HG03442 (cell line): Measurements from ENCODE around the gene SLC25A1.
"Not testable (repeated sequence)": the region's sequence is repeated elsewhere in the genome, so short reads cannot be mapped to it uniquely, and the experiment has no call there.

Experiments used
- ATAC-seq: cut with Tn5 transposase; IDR thresholded peaks from one replicate; pipeline ENCODE4 v1.9.1; 2021; ENCODE audit warnings: mild to moderate bottlenecking, moderate library complexity; ENCODE audit not compliant: unreplicated experiment

SLC25A1 gene

GRCh38 chr22:19207401-19207808, 28.9 kb upstream of the SLC25A1 start:
- no peak for ATAC-seq

- ATAC-seq: no peak
These were observed 27.8 kb upstream of the SLC25A1 start for GRCh38 chr22:19206287-19206686.

GRCh38 chr22:19204640-19205039, 26.1 kb upstream of the SLC25A1 start:
- ATAC-seq: no peak

- no peak for ATAC-seq
These were observed 25.3 kb upstream of the SLC25A1 start for GRCh38 chr22:19203834-19204233.

DNA sequence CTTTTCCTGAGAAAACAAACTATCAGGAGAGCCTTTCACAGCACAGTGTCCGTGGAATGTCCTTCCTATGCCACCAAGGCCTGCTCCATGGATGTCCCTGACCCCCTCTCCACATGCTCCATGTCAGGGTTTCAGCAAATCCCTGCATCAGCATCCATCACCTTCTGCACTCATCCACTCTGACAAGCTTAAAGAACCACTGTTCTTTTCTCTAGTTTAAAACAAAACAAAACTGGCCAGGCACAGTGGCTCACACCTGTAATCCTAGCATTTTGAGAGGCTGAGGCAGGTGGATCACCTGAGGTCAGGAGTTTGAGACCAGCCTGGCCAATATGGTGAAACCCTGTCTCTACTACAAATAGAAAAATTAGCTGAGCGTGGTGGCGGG, 24.3 kb upstream of the SLC25A1 start:
- ATAC-seq: not testable (repeated sequence)

DNA sequence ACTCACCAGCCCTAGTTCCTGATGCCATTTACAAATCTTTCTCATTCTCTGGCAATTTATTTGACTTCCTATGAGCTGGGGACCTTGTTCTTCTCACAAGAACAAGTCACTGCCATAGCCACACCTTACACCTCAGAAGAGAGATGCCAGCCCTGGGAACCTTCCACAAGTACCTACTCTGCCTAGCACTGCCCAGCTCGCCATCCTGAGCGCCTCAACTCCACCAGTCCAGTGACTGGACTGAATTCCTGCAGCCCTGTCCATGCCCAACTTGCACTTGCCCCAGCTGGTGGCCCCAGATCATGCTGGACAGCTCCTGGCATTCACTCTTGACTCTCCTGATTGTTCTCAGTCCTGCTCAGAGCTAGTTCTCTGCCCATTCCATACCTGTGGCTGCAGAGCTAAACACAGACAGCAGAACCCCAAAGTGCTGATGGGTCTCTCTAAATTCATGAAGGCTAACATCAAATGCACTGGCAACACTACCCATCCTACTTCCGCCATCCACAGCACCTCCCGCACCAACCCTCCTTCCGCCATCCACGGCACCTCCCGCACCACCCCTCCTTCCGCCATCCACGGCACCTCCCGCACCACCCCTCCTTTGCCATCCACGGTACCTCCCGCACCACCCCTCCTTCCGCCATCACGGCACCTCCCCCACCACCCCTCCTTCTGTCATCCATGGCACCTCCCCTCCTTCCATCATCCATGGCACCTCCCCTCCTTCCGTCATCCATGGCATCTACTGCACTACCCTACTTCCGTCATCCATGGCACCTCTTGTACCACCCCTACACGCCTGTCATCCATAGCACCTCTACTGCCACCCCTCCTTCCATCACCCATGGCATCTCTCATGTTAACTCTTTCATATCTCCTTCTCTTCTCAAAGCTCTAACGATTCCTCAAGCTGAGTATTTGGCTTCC, 23.6 kb upstream of the SLC25A1 start:
- no peak for ATAC-seq

GRCh38 chr22:19201130-19201868, 22.8 kb upstream of the SLC25A1 start:
- ATAC-seq: no peak

- no peak for ATAC-seq
These were observed 20.9 kb upstream of the SLC25A1 start for GRCh38 chr22:19199479-19199878.

DNA sequence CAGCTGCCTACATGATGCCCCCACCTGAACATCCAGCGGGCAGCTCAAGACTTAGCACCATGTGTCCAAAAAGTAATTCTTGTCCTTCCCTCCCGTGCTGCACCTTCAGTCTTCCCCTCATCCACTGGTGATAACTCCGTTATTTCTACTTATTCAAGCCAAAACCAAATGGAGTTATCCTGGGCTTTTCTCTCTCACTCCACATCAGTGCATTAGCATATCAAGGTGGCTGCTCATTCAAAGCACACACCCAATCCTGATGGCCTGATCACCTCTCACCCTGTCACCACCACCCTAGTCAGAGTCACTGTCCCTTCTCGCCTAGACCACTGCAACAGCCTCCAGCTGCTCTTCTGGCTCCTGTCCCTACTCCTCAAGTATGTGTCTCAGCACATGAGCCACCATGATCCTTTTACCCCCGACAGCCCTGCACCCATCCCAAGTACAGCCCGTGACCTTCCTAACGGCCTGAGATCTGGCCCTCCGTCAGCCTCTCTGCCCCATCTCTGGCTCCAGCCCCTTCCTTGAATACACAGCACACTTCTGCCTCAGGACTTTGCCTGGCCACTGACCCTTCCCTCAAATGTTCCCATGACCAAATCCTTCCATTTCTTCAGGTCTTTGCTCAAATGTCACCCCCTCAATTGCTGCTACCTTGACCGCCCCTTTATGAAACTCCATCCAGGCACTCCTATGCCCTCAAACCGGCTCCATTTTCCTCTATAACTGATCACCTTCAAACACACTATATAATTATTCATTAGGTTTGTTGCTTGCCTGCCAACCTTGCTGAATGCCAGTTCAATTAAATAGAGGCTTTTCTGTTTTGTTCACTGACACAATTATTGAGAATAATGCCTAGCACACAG, 19.7 kb upstream of the SLC25A1 start:
- no peak for ATAC-seq

GRCh38 chr22:19196841-19197612, 18.5 kb upstream of the SLC25A1 start:
- no peak for ATAC-seq

DNA sequence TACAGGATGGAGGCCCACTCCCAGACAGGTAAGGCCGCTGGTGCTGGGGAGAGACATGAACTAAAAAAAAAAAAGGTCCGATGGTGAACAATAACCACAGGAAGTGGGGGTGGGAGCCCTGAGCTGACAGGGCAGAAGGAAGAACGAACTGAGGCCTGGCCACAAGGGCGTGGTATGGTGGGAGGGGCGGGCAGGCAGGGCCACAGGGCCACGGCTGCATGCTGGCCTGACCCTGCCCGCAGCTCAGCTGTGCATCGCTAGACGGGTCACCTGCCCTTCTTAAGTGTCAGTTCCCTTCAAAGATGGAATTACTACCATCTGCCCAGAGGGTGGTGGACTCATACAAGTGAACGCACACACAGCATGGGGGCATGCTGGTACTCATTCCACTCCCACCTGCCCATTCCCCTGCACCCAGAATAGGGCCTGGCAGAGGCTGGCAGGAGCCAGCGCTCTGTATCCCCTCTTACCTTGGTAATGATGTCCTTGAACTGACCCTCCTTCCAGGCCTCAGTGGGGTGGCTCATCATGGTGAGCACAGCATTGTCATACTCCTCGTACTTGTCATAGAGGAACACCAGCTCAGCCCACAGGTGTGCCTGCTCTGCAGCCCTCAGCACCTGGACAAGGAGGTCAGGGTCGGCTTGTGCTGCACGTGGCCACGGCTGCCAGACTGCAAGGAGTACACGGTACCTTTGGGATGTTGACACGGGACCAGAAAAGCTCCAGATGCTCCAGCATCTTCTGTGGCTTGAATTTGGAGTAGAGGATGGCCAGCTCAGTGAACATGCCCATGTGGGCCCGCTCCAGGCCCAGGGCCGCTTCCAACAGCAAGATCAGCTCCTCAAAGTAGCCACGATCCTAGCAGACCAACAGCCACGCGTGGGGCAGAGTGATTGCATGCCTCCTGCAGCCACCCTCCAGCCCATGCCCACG, 17.5 kb upstream of the SLC25A1 start:
- ATAC-seq: no peak

GRCh38 chr22:19194766-19195536, 16.4 kb upstream of the SLC25A1 start:
- no peak for ATAC-seq

- ATAC-seq: no peak
These were observed 15.3 kb upstream of the SLC25A1 start for GRCh38 chr22:19193879-19194278.

- ATAC-seq: no peak
These were observed 9.4 kb upstream of the SLC25A1 start for GRCh38 chr22:19187716-19188563.

GRCh38 chr22:19184276-19184997, 5.9 kb upstream of the SLC25A1 start:
- ATAC-seq: no peak

DNA sequence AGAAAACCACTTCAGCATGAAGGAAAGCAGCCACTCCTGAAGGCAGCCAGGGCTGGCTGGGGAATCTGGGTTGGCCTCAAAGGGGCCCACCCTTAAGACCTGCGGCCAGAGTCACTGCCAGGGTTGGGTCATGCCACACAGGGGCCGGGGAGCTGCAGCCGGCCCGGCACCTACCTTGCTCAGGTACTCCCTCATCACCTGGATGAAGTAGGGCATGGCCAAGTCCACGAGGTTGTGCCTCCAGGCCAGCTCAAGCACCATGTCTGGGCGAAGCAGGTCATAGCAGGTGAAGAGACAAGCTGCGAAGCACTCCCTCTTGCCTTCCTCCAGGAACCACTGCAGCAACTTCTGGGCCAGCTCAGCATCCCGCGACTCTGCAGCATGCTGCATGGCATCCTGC, 4.7 kb upstream of the SLC25A1 start:
- no peak for ATAC-seq
